Testis (tissue), 2 donors: ENCODE results near the gene NPR1.

Experiments
- POLR2A ChIP-seq: fragments of 450-650 bp; IDR thresholded peaks from one replicate; pipeline ENCODE4 v1.6.1; 2017; ENCODE audit warnings: antibody characterized with exemption, mild to moderate bottlenecking, moderate library complexity
- TF ChIP-seq, protein P1 (sequence below), 3 experiments: fragments of 450-650 bp in 2 of 3; fragments of 200-600 bp in 1 of 3; sonication (generic) in 1 of 3; IDR thresholded peaks; one replicate each; pipeline ENCODE4 v1.5.1; 2016 to 2019; ENCODE audit warnings: antibody characterized with exemption in 3 of 3, mild to moderate bottlenecking in 2 of 3, moderate library complexity in 1 of 3

- TF ChIP-seq, protein P1, sequence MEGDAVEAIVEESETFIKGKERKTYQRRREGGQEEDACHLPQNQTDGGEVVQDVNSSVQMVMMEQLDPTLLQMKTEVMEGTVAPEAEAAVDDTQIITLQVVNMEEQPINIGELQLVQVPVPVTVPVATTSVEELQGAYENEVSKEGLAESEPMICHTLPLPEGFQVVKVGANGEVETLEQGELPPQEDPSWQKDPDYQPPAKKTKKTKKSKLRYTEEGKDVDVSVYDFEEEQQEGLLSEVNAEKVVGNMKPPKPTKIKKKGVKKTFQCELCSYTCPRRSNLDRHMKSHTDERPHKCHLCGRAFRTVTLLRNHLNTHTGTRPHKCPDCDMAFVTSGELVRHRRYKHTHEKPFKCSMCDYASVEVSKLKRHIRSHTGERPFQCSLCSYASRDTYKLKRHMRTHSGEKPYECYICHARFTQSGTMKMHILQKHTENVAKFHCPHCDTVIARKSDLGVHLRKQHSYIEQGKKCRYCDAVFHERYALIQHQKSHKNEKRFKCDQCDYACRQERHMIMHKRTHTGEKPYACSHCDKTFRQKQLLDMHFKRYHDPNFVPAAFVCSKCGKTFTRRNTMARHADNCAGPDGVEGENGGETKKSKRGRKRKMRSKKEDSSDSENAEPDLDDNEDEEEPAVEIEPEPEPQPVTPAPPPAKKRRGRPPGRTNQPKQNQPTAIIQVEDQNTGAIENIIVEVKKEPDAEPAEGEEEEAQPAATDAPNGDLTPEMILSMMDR (IDR thresholded peaks at IDR 0.05) = no peak
- no peak for TF ChIP-seq POLR2A
Measured at GRCh38 chr1:153682730-153683129, 4.2 kb downstream of the NPR1 start.
